ENCODE results near the gene SPDYE2.
"Not testable (repeated sequence)": the region's sequence is repeated elsewhere in the genome, so short reads cannot be mapped to it uniquely, and the experiment has no call there.

DNA sequence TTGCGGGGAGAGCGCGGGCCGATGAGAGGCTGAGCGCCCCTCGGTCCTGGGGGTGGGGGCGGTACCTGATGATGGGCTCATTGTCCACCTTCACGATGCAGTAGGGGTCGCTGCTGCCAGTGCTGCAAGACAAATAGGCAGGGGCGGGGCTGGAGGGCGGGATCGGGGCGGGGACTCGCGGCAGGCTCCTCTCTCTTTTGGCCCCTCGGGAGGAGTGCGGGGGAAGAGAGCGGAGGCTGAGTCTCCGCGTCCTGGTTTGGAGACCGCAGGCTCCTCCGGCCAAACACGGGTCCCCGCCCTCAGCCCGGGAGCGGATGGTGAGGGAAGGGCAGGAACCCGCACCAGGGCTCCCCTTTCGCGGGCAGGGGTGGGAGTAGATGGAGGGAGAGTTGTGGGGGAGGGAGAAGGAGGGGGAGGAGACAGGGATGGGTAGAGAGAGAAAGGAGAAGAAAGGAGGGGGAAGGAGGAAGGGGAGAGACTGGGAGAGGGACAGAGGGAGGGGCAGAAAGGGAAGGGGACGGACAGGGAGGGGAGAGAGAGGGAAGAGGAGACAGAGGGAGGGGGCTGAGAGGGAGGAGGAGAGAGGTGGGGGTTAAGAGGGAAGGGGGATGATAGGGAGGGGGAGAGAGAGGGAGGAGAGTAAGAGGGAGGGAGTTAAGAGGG lies 39.0 kb upstream of the SPDYE2 start:
- TF ChIP-seq HDAC2, REST, CTCF (IDR thresholded peaks at IDR 0.05): not testable (repeated sequence)

All from A549 (cell line).